ENCODE measurements around the gene HDAC10.

Gene HDAC10

GRCh38 chr22:50269970-50270665, 19.1 kb upstream of the HDAC10 start, which contains the start of gene MAPK11:
Gene MAPK11, minus strand, starts transcription at chr22:50270380. Its CDS starts 88 bp downstream, at chr22:50270292.
- DNase-seq = peak; percentile 37

DNA sequence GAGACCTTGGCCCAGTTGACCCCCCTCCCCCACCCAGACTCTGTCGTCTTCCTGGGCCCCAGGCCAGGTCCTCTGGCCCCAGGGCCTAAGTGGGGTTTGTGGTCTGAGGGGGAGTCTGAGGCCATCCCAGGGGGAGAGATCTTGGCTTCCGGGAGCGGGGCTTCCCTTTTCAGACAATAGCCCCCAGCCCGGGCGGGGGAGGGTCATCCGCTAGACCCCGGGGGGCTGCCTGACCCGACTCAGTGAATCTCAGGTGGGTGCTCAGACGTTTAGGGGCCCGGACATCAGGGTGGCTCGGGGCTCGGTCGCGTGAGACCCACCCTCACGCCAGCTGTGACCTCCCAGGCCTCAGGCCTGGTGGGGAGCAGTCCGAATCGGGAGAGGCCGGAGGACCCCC, 18.5 kb upstream of the HDAC10 start:
- peak; percentile 54 for DNase-seq

DNA sequence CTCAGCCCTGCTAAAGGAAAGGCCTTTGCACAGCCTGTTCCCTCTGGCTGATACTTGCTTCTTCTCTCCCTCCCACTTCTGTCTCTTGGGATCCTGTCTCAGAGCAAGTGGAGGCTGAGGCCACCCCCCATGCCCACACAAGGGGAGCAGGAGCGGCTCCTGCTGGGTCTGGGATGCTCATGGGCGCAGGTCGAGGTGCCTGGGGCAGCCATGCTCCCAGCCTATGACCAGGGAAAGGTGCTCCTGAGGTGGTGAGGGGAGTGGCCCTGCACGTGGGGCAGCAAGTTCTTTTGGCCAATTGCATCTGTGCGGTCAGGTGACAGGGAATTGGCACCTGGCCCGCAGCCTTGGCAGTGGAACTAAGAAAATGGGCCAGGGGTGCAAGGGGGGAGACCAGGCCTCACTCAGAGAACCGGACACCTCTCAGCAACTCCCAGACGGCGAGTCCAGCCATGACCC, 17.6 kb upstream of the HDAC10 start:
- no peak for DNase-seq

DNA sequence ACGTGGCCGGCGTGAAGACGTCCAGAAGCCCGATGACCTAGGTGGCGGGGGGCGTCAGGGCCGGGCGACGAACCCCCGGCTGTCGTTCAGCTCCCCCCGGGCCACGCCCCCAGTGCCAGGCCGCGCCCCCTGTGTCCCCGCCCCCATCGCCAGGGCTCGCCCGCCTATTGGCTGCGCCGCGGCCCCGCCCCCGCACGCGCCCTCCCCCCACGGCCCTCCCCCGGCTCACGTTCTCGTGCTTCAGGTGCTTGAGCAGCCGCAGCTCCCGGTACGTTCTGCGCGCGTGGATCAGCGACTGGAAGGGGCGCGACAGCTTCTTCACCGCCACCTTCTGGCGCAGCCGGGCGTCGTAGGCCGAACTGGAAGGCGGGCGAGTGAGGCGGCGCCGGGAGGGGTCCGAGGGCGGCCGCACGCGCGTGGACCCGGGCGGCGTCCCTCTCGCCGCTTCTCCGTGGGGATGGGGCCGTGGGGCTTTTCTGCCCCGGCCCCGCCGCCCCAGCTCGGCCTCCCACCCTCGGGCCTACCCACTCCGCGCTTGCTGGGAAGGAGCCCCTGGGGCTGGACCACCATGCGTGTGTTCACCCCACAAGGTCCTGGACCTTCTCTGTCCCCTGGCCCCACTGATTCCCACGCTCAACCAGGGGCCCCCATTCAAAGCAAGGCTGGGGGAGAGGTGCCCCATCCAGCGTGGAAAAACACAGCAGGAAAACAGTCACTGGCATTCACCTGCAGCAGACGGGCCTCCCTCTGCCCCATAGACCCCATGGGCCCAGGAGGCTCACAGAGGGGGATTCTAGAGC, 16.7 kb upstream of the HDAC10 start:
- no peak for DNase-seq

DNA sequence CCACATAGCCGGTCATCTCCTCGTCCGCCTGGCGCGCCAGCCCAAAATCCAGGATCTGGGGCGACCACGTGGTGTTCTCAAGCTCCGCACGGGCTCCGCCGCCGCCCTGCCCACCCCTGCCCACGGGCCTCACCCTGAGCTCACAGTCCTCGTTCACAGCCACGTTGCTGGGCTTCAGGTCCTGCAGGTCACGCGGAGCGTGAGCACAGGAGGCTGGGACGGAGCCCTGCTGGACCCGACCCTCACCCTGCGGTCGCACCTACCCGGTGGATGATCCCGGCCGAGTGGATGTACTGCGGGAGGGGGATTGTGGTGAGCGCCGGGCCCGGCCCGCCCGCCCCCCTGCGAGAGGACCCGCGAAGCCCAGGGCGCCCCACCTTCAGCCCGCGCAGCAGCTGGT, 15.9 kb upstream of the HDAC10 start:
- DNase-seq = no peak

GRCh38 chr22:50264946-50265669, 14.0 kb upstream of the HDAC10 start:
- DNase-seq = no peak

GRCh38 chr22:50264104-50264745, 13.2 kb upstream of the HDAC10 start:
- DNase-seq = no peak

DNA sequence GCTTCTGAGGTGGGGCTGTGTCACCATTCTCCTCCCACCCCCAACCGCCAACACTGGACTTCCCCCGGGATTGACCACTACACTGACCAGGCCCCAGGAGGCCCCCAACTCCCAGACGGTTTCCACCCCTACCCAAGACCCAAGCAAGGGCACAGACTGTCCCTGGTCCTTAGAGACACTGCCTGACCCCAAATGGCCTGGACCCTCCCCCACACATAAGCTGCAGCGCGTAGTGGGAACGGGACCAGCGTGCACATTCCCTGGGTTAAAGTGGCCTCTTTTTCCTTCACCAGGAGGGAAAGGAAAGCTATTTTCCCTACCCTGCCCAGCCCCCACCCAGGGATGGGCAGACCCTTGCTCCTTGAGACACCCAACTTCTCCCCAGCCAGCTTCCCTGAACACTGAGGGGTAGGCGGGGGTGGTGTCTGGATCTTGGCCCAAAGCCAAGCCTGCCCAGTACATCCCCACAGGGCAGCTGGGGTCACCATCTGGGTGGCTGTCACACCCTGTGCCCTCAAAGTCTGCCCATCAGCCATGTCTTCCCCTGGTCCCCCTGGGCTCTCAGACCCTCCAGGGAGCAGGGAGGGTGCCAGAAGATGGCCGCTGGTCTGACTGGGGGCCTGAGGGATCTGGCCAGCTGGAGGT, 12.0 kb upstream of the HDAC10 start:
- no peak for DNase-seq

DNA sequence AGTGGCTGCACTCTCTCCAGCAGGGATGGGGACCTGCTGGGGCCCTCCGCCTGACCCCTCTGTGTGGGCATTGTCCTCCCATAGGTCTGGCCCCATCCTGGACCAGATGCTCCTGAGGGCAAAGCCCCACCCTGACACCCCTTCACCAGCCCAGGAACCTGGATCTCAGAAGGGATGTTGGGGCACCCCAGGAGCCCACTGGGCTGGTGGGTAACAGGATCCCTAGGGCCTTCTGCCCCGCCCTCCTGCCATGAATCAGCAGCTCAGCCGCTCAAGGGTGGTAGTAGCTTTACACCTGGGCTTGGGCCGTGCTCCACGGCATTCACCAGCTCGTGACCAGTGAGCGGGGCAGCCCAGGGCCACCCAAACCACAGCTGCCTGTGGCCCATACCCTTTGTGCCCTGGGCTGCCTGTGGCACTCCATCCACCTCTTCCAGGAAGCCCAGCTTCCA, 11.4 kb upstream of the HDAC10 start:
- DNase-seq = no peak

- DNase-seq = peak; percentile 49
These were observed 10.8 kb upstream of the HDAC10 start, which contains the start of gene MAPK12 for GRCh38 chr22:50261615-50262459. Gene MAPK12, minus strand, starts transcription at chr22:50261683. Its CDS starts 174 bp downstream, at chr22:50261509.

DNA sequence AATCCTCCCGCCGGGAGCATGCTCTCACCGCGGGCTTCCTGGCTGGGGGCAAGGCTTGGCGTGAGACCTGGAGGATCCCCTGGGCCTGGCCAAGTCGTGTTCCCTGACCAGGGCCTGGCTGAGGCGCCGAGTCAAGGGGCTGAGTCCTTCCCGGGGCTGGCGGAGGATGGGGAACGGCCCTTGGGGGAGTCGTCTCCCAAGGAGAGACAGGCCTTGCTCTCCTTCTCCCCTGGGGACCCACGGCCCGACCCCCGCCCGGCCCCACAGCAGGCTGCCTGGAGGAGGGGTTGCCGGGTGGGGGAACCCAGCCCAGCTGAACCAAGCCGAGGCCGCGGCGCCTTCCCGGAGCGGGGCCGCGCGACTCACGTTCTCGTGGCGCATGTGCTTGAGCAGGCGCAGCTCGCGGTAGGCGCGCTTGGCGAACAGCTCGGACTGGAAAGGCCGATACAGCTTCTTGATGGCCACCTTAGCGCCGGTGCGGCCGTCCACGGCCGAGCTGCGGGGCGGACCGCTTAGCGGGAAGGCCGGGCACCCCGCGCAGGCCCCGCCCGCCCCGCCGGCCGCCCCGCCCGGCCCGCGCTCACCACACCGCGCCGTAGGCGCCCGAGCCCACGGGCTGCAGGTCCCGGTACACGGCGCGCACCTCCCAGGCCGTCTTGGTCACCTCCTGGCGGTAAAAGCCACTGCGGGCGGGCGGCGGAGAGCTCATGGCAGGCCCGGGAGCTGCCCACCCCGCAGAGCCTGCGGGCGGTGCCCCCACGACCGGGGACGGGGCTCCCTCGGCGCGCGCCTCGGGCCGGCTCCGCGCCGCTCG, 9.9 kb upstream of the HDAC10 start:
- peak; percentile 58 for DNase-seq

DNA sequence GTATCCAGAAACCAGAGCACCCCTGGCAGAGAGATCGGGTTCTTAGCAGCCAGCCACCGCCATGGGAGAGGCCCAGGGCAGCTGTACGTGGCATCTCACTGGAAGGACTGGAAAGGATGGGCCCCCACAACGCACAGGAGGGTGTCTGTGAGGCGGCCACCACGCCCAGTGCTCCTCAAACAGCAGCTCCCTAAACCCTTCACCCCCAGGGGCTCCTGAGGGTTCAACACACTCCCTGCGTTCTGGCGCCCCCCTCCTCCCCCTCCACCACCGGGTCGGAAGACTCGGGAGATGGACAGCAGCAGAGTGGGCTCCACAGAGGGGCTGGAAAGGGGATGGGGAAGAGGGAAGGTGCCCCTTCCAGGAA, 9.4 kb upstream of the HDAC10 start:
- DNase-seq = no peak

- DNase-seq = no peak
These were observed 8.2 kb upstream of the HDAC10 start for GRCh38 chr22:50259302-50259701.

DNA sequence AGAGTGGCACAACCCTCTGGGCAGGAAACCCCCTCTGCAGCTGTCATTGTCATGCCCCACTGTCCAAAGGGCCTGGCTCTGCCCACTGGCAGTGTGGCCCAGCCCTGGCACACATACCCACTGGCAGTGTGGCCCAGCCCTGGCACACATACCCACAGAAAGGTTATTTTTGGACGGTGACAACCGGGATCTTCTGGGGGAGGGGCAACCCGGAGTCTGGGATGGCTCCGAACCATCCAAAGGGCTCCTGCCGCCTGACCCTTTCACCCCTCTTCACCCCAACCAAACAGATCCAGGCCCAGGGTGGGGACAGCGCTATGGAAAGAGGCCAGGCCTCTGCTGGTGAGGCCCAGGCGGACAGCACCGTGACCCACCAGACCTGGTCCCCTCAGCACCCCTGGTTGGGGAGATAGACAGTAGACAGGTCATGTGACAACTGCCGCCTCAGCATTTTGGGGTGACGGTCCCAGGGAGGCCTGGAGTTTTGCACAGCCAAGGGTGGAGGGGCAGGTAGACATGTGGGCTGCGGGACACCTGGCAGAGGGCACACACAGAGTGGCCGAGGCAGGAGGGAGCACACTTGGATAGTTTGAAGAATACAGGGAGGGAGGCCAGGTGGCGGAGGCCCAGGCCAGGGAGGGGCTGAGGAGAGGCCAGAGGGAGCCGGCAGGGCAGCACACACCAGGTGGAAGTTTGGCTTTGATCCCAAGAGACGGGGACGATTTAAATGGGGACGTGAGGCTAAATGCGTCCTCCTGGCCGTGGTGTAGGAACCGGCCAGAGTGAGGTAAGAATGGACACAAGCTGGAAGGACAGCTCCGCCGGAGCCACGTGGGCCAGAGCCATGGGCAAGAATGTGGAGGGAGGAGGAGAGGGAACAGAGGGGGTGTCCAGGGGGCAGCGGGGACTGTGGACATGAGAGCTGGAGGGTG, 7.6 kb upstream of the HDAC10 start:
- no peak for DNase-seq

DNA sequence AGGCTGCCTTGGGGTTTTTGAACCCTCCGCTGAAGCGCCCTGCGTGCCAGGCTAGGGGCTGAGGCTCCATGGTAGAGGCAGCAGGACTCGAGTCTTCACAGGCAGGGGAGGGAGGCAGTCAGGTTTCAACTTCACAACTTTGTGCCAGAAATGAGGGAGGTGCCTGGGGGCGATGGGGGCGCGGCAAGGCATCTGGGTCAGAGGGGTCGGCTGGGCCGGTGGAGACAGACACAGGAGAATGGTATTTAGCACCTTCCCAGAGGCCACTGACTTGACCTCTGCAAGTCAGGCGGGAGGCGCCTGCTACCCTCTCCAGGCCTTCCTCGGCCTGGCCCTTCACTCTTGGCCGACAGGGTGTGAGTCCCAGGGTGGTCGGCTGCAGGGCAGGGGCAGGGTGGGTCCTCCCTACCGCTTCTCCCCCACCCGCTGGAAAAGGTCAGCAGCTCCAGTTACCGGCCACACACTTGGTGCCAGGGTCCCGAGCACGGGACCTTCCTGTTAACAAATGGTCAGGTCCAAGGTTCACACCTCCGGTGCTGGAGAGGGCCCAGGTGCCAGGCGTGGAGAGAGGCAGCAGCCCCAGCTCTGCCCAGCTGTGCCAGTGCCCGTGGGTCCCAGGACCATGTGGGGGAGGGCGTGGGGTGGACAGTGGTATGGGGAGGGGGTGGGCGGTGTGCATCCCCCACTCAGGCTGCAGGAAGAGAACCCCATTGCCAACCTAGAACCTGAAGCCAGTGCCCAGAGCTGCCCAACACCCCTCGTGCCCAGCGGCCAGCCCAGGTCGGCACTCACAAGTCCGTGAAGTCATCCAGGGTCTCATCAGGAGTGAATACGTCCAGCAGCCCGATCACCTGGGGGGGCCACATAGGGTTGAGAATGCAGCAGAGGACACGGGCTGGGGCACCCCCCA, 6.6 kb upstream of the HDAC10 start:
- DNase-seq = no peak

GRCh38 chr22:50257041-50257440, 6.0 kb upstream of the HDAC10 start:
- DNase-seq = no peak

- no peak for DNase-seq
These were observed 5.3 kb upstream of the HDAC10 start for GRCh38 chr22:50256258-50256862.

GRCh38 chr22:50255607-50256006, 4.5 kb upstream of the HDAC10 start:
- DNase-seq = no peak

All from OCI-M1 (cell line).